Ecto neural progenitor cell (in vitro differentiated cells): ENCODE results near the gene PM20D2.

Experiments
- DNase-seq: peaks from one replicate; pipeline ENCODE4 v3.0.0-alpha.2; 2018; ENCODE audit warnings: low spot score

Gene PM20D2

GRCh38 chr6:89204096-89204495, 58.2 kb downstream of the PM20D2 start:
- DNase-seq: no peak

GRCh38 chr6:89205819-89206218, 60.0 kb downstream of the PM20D2 start:
- no peak for DNase-seq

GRCh38 chr6:89208551-89208950, 62.7 kb downstream of the PM20D2 start:
- no peak for DNase-seq

GRCh38 chr6:89209457-89209856, 63.6 kb downstream of the PM20D2 start:
- no peak for DNase-seq

GRCh38 chr6:89212472-89212871, 66.6 kb downstream of the PM20D2 start:
- no peak for DNase-seq

- DNase-seq: no peak
These were observed 68.3 kb downstream of the PM20D2 start for GRCh38 chr6:89214197-89214596.
